Measurements from ENCODE around the gene TMEM131L.
"Not testable (repeated sequence)": the region's sequence is repeated elsewhere in the genome, so short reads cannot be mapped to it uniquely, and the experiment has no call there.

Gene TMEM131L

GRCh38 chr4:153538487-153539357 is 72.6 kb downstream of the TMEM131L start:
- peaks cover 11% of the 10 kb centered on the region for H3K4me1 ChIP-seq (ENCODE audit: control insufficient read depth, insufficient read depth, low read length)
- H3K9ac ChIP-seq (ENCODE audit: low read length), result no peak overlapping the region
- H3K27ac ChIP-seq (ENCODE audit: low read depth, low read length), result peak overlapping the region; percentile 28
- H3K4me3 ChIP-seq (ENCODE audit: low read length), result peak overlapping the region; percentile 47
- H3K27me3 ChIP-seq (ENCODE audit: control insufficient read depth, insufficient read depth, low read length), result no peaks in the 10 kb centered on the region
- no peaks in the 10 kb centered on the region for H3K36me3 ChIP-seq (ENCODE audit: control insufficient read depth, insufficient read depth, low read length)

GRCh38 chr4:153539422-153539821 is 73.3 kb downstream of the TMEM131L start:
- Histone ChIP-seq H3K27ac (ENCODE audit: low read depth, low read length) (no peak overlapping the region), H3K27me3 (ENCODE audit: control insufficient read depth, insufficient read depth, low read length) (no peaks in the 10 kb centered on the region), H3K4me3 (ENCODE audit: low read length) (no peak overlapping the region), H3K4me1 (ENCODE audit: control insufficient read depth, insufficient read depth, low read length) (peaks cover 11% of the 10 kb centered on the region), H3K9ac (ENCODE audit: low read length) (no peak overlapping the region), H3K36me3 (ENCODE audit: control insufficient read depth, insufficient read depth, low read length) (no peaks in the 10 kb centered on the region)

DNA sequence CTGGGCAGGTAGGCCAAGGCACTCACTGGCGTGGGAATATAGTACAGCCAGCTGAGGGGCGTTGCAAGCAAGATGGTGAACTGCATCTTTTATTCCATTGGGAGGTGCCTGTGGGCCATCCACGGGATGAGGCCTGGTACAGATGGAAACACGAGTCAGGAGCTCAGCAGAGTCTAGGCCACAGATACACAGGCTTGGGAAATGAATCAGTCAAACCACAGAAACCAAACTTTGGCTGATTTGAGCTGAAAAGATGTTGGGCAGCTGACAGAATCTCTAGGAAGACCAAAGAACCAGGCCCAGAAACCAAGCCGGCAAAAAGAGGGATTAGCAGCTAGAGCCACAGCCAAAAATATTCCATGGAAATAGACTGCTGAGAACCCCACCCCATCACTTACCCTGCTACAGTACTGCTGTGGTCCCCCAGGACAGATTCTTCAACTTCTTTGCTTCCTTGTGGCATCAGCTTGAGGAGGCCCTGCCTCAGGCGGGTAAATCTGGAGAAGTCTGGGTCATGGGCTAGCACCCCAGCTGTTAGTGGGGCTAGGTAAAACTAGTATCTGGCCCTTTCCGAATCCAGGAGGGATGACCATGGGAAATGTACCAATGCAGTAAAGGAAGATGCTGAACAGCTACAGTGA is 75.4 kb downstream of the TMEM131L start:
- no peak overlapping the region for H3K27ac ChIP-seq (ENCODE audit: low read depth, low read length)
- no peak overlapping the region for H3K9ac ChIP-seq (ENCODE audit: low read length)
- H3K4me3 ChIP-seq (ENCODE audit: low read length), result no peak overlapping the region
- H3K36me3 ChIP-seq (ENCODE audit: control insufficient read depth, insufficient read depth, low read length), result no peaks in the 10 kb centered on the region
- H3K27me3 ChIP-seq (ENCODE audit: control insufficient read depth, insufficient read depth, low read length), result no peaks in the 10 kb centered on the region
- H3K4me1 ChIP-seq (ENCODE audit: control insufficient read depth, insufficient read depth, low read length), result peaks cover 7% of the 10 kb centered on the region

GRCh38 chr4:153542131-153542530 is 76.0 kb downstream of the TMEM131L start:
- Histone ChIP-seq H3K9ac (ENCODE audit: low read length) (no peak overlapping the region), H3K27ac (ENCODE audit: low read depth, low read length) (no peak overlapping the region), H3K36me3 (ENCODE audit: control insufficient read depth, insufficient read depth, low read length) (no peaks in the 10 kb centered on the region), H3K4me3 (ENCODE audit: low read length) (no peak overlapping the region), H3K4me1 (ENCODE audit: control insufficient read depth, insufficient read depth, low read length) (peaks cover 7% of the 10 kb centered on the region), H3K27me3 (ENCODE audit: control insufficient read depth, insufficient read depth, low read length) (no peaks in the 10 kb centered on the region)

GRCh38 chr4:153542834-153543233 is 76.7 kb downstream of the TMEM131L start:
- Histone ChIP-seq H3K4me1 (ENCODE audit: control insufficient read depth, insufficient read depth, low read length) (peaks cover 7% of the 10 kb centered on the region), H3K9ac (ENCODE audit: low read length) (no peak overlapping the region), H3K27me3 (ENCODE audit: control insufficient read depth, insufficient read depth, low read length) (no peaks in the 10 kb centered on the region), H3K4me3 (ENCODE audit: low read length) (no peak overlapping the region), H3K36me3 (ENCODE audit: control insufficient read depth, insufficient read depth, low read length) (no peaks in the 10 kb centered on the region), H3K27ac (ENCODE audit: low read depth, low read length) (no peak overlapping the region)

DNA sequence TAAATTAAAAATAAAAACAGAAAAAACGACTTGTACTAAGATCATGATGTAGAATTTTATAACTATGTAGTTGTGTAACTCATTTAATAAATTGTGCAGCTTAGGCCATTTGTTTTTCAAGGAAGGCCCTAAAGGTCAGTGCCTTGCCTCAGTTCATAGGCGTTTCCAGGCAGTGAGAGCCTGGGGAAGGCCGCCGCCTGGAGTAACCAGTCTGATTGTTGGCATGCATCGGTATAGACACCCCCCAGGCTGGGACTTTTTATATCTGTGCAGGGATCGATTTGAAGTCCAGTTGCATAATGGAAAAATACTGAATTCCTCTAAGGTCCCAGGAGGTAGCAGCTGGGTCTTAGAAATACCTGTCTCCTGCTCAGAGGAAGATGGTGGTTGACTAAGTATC is 77.2 kb downstream of the TMEM131L start:
- Histone ChIP-seq H3K27ac (ENCODE audit: low read depth, low read length) (no peak overlapping the region), H3K4me1 (ENCODE audit: control insufficient read depth, insufficient read depth, low read length) (peaks cover 6% of the 10 kb centered on the region), H3K9ac (ENCODE audit: low read length) (no peak overlapping the region), H3K4me3 (ENCODE audit: low read length) (no peak overlapping the region), H3K27me3 (ENCODE audit: control insufficient read depth, insufficient read depth, low read length) (no peaks in the 10 kb centered on the region), H3K36me3 (ENCODE audit: control insufficient read depth, insufficient read depth, low read length) (no peaks in the 10 kb centered on the region)

DNA sequence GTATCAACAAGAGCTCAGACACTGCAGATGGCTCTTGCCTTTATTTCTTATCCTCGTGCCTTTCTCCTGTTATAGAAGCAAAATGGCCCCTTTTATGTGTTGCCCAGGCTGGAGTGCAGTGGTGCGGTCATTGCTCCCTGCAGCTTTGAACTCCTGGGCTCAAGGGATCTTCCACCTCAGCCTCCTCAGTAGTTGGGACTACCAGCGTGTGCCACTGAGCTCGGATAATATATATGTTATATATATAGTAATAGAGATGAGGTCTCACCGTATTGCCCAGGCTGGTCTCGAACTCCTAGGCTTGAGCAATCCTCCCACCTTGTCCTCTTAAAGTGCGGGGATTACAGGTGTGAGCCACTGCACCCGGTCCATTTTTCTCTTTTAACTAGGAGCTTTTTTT is 79.7 kb downstream of the TMEM131L start:
- H3K4me3 ChIP-seq (ENCODE audit: low read length), result no peak overlapping the region
- H3K27ac ChIP-seq (ENCODE audit: low read depth, low read length), result no peak overlapping the region
- H3K4me1 ChIP-seq (ENCODE audit: control insufficient read depth, insufficient read depth, low read length), result no peaks in the 10 kb centered on the region
- no peak overlapping the region for H3K9ac ChIP-seq (ENCODE audit: low read length)
- H3K27me3 ChIP-seq (ENCODE audit: control insufficient read depth, insufficient read depth, low read length), result no peaks in the 10 kb centered on the region
- no peaks in the 10 kb centered on the region for H3K36me3 ChIP-seq (ENCODE audit: control insufficient read depth, insufficient read depth, low read length)

GRCh38 chr4:153546280-153546679 is 80.1 kb downstream of the TMEM131L start:
- Histone ChIP-seq H3K9ac (ENCODE audit: low read length) (no peak overlapping the region), H3K4me3 (ENCODE audit: low read length) (no peak overlapping the region), H3K27ac (ENCODE audit: low read depth, low read length) (no peak overlapping the region), H3K36me3 (ENCODE audit: control insufficient read depth, insufficient read depth, low read length) (no peaks in the 10 kb centered on the region), H3K27me3 (ENCODE audit: control insufficient read depth, insufficient read depth, low read length) (no peaks in the 10 kb centered on the region), H3K4me1 (ENCODE audit: control insufficient read depth, insufficient read depth, low read length) (no peaks in the 10 kb centered on the region)

- Histone ChIP-seq H3K27me3 (ENCODE audit: control insufficient read depth, insufficient read depth, low read length) (no peaks in the 10 kb centered on the region), H3K9ac (ENCODE audit: low read length) (no peak overlapping the region), H3K4me1 (ENCODE audit: control insufficient read depth, insufficient read depth, low read length) (no peaks in the 10 kb centered on the region), H3K36me3 (ENCODE audit: control insufficient read depth, insufficient read depth, low read length) (no peaks in the 10 kb centered on the region), H3K4me3 (ENCODE audit: low read length) (no peak overlapping the region), H3K27ac (ENCODE audit: low read depth, low read length) (no peak overlapping the region)
These were observed 81.4 kb downstream of the TMEM131L start for GRCh38 chr4:153547520-153547919.

DNA sequence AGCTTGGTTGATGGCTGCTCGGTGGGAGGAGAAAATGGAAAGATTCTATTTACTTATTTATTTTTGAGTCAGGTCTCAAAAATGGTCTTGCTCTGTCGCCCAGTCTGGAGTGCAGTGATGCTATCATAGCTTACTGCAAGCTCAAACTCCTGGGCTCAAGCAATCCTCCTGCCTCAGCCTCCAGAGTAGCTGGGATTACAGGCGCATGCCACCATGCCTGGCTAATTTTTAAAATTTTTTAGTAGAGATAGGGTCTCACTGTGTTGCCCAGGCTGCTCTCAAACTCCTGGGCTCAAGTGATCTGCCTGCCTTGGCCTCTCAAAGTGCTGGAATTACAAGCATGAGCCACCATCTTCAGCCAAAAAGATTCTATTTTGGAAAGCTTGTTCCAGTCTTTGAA is 82.7 kb downstream of the TMEM131L start:
- not testable (repeated sequence) for H3K9ac ChIP-seq (ENCODE audit: low read length); H3K36me3 ChIP-seq (ENCODE audit: control insufficient read depth, insufficient read depth, low read length); H3K27ac ChIP-seq (ENCODE audit: low read depth, low read length); H3K4me1 ChIP-seq (ENCODE audit: control insufficient read depth, insufficient read depth, low read length); H3K27me3 ChIP-seq (ENCODE audit: control insufficient read depth, insufficient read depth, low read length); H3K4me3 ChIP-seq (ENCODE audit: low read length)

DNA sequence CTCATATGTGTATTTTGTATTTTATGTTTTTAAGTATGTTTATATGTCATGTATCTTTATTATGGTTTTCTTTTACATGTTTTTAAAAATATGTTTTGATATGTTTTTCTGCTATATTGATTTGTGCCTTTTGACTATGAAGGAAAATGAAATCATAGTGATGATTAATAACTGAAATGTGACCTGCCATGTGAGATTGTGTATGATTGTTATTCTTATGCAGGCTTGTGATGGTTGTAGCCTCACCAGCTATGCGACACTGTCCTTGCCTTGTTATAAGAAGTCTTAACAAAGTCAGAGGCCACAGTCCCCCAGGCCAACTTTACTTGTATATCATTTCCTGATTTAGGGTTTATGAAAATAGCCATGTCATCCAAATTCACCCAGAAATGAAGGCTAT is 83.2 kb downstream of the TMEM131L start:
- Histone ChIP-seq H3K4me3 (ENCODE audit: low read length) (no peak overlapping the region), H3K27me3 (ENCODE audit: control insufficient read depth, insufficient read depth, low read length) (no peaks in the 10 kb centered on the region), H3K27ac (ENCODE audit: low read depth, low read length) (no peak overlapping the region), H3K9ac (ENCODE audit: low read length) (no peak overlapping the region), H3K36me3 (ENCODE audit: control insufficient read depth, insufficient read depth, low read length) (no peaks in the 10 kb centered on the region), H3K4me1 (ENCODE audit: control insufficient read depth, insufficient read depth, low read length) (peaks cover 11% of the 10 kb centered on the region)

- H3K4me3 ChIP-seq (ENCODE audit: low read length), result no peak overlapping the region
- H3K9ac ChIP-seq (ENCODE audit: low read length), result no peak overlapping the region
- peaks cover 20% of the 10 kb centered on the region for H3K4me1 ChIP-seq (ENCODE audit: control insufficient read depth, insufficient read depth, low read length)
- H3K36me3 ChIP-seq (ENCODE audit: control insufficient read depth, insufficient read depth, low read length), result peaks cover 2% of the 10 kb centered on the region
- H3K27ac ChIP-seq (ENCODE audit: low read depth, low read length), result peak overlapping the region; percentile 61
- no peaks in the 10 kb centered on the region for H3K27me3 ChIP-seq (ENCODE audit: control insufficient read depth, insufficient read depth, low read length)
These were observed 87.1 kb downstream of the TMEM131L start for GRCh38 chr4:153553155-153553818.

Measured in rectal smooth muscle tissue (tissue), 1 donor.